H9 (cell line): ENCODE results near the gene PLEKHA5. TPM values are rescaled to one million over a fixed set of nuclear protein-coding genes. Genes with fewer than 3 reads are reported as not detected.

ENCODE experiments used
- DNase-seq: peaks from one replicate; pipeline ENCODE4 v3.0.0-alpha.2; 2017
- H2AFZ ChIP-seq: one replicate; pipeline ENCODE4 v1.6.1; 2013; ENCODE audit warnings: mild to moderate bottlenecking, low read length, control low read depth, moderate library complexity
- H2AK5ac ChIP-seq: 2 replicates; pipeline ENCODE4 v1.6.1; 2013; ENCODE audit warnings: low read length, control low read depth, mixed read lengths; ENCODE audit not compliant: insufficient read length
- H2BK120ac ChIP-seq: one replicate; pipeline ENCODE4 v1.6.1; 2013; ENCODE audit warnings: low read depth, mild to moderate bottlenecking, low read length, control low read depth, inconsistent platforms; ENCODE audit not compliant: poor library complexity, severe bottlenecking
- H2BK12ac ChIP-seq: 2 replicates; pipeline ENCODE4 v1.6.1; 2013; ENCODE audit warnings: low read length, control low read depth, mixed read lengths, low read depth; ENCODE audit not compliant: insufficient read length
- H2BK15ac ChIP-seq: 2 replicates; pipeline ENCODE4 v1.6.1; 2013; ENCODE audit warnings: low read depth, low read length, control low read depth
- H2BK20ac ChIP-seq: one replicate; pipeline ENCODE4 v1.6.1; 2013; ENCODE audit warnings: low read depth, mild to moderate bottlenecking, low read length, control low read depth, inconsistent platforms; ENCODE audit not compliant: poor library complexity, severe bottlenecking
- H2BK5ac ChIP-seq: 2 replicates; pipeline ENCODE4 v1.6.1; 2013; ENCODE audit warnings: low read length, control low read depth, mixed read lengths; ENCODE audit not compliant: insufficient read length
- H3K14ac ChIP-seq: 2 replicates; pipeline ENCODE4 v1.6.1; 2013; ENCODE audit warnings: low read length, control low read depth; ENCODE audit not compliant: insufficient read depth
- H3K18ac ChIP-seq: 2 replicates; pipeline ENCODE4 v1.6.1; 2013; ENCODE audit warnings: low read depth, mild to moderate bottlenecking, mixed read lengths, low read length, control low read depth; ENCODE audit not compliant: insufficient read length
- H3K23ac ChIP-seq: 2 replicates; pipeline ENCODE4 v1.6.1; 2013; ENCODE audit warnings: low read length, control low read depth, mixed read lengths, low read depth; ENCODE audit not compliant: insufficient read length
- H3K23me2 ChIP-seq: 2 replicates; pipeline ENCODE4 v1.6.1; 2013; ENCODE audit warnings: low read depth, mild to moderate bottlenecking, mixed read lengths, low read length, control low read depth; ENCODE audit not compliant: insufficient read length, poor library complexity, severe bottlenecking
- H3K27ac ChIP-seq: 2 replicates; pipeline ENCODE4 v1.5.1; 2013; ENCODE audit warnings: low read length, control low read depth, mixed read lengths, low read depth; ENCODE audit not compliant: insufficient read length
- H3K27me3 ChIP-seq: 2 replicates; pipeline ENCODE4 v1.6.1; 2013; ENCODE audit warnings: low read length, control low read depth, inconsistent platforms; ENCODE audit not compliant: insufficient read depth
- H3K4ac ChIP-seq: 2 replicates; pipeline ENCODE4 v1.6.1; 2013; ENCODE audit warnings: low read depth, mild to moderate bottlenecking, control low read depth, inconsistent platforms, low read length, moderate library complexity
- H3K4me1 ChIP-seq: 2 replicates; pipeline ENCODE4 v1.6.1; 2013; ENCODE audit warnings: low read length, control low read depth, inconsistent platforms; ENCODE audit not compliant: insufficient read depth
- H3K4me2 ChIP-seq: 2 replicates; pipeline ENCODE4 v1.6.1; 2013; ENCODE audit warnings: low read length, control low read depth, mixed read lengths; ENCODE audit not compliant: insufficient read length, insufficient read depth
- H3K56ac ChIP-seq: 2 replicates; pipeline ENCODE4 v1.6.1; 2013; ENCODE audit warnings: low read depth, mild to moderate bottlenecking, mixed read lengths, low read length, control low read depth; ENCODE audit not compliant: insufficient read length
- H3K79me1 ChIP-seq: 2 replicates; pipeline ENCODE4 v1.6.1; 2013; ENCODE audit warnings: low read depth, mild to moderate bottlenecking, moderate library complexity, low read length, control low read depth, inconsistent platforms; ENCODE audit not compliant: insufficient read depth, poor library complexity, severe bottlenecking
- H3K79me2 ChIP-seq: 2 replicates; pipeline ENCODE4 v1.6.1; 2013; ENCODE audit warnings: low read length, control low read depth, inconsistent platforms; ENCODE audit not compliant: insufficient read depth
- H3K9ac ChIP-seq: 2 replicates; pipeline ENCODE4 v1.6.1; 2013; ENCODE audit warnings: low read length, control low read depth, mixed read lengths; ENCODE audit not compliant: insufficient read length; ENCODE audit errors: extremely low read depth
- H3K9me3 ChIP-seq: one replicate; pipeline ENCODE4 v1.6.1; 2013; ENCODE audit warnings: low read depth, low read length, inconsistent platforms; ENCODE audit not compliant: control insufficient read depth
- H3T11ph ChIP-seq: one replicate; pipeline ENCODE4 v1.6.1; 2013; ENCODE audit warnings: mild to moderate bottlenecking, low read length, control low read depth, inconsistent platforms
- H4K20me1 ChIP-seq: one replicate; pipeline ENCODE4 v1.6.1; 2013; ENCODE audit not compliant: control insufficient read depth, insufficient read length, insufficient read depth
- H4K5ac ChIP-seq: 2 replicates; pipeline ENCODE4 v1.6.1; 2013; ENCODE audit warnings: low read depth, mild to moderate bottlenecking, mixed read lengths, low read length, control low read depth; ENCODE audit not compliant: insufficient read length
- H4K8ac ChIP-seq: replicated peaks from 2 replicates; pipeline ENCODE4 v1.6.1; 2013; ENCODE audit warnings: low read length, control low read depth, mixed read lengths, low read depth; ENCODE audit not compliant: insufficient read length
- H4K91ac ChIP-seq: 2 replicates; pipeline ENCODE4 v1.6.1; 2013; ENCODE audit warnings: low read depth, mild to moderate bottlenecking, moderate library complexity, mixed read lengths, low read length, control low read depth; ENCODE audit not compliant: insufficient read length
- H3K27ac Mint-ChIP-seq, 3 experiments: 2 replicates in 2 of 3; 3 replicates in 1 of 3; pipeline ENCODE4 v1.8.0; 2020 to 2021; ENCODE audit warnings: mixed read lengths in 3 of 3, mild to moderate bottlenecking in 1 of 3, moderate library complexity in 1 of 3
- H3K27me3 Mint-ChIP-seq: 2 replicates; pipeline ENCODE4 v1.8.0; 2021; ENCODE audit warnings: low read depth, mild to moderate bottlenecking, moderate library complexity, mixed read lengths
- H3K36me3 Mint-ChIP-seq, 3 experiments: 2 replicates in 2 of 3; 3 replicates in 1 of 3; pipeline ENCODE4 v1.8.0; 2020 to 2021; ENCODE audit warnings: low read depth in 3 of 3, mixed read lengths in 3 of 3; ENCODE audit not compliant: insufficient read depth in 1 of 3
- H3K4me1 Mint-ChIP-seq, 2 experiments: 2 replicates each; pipeline ENCODE4 v1.8.0; 2020; ENCODE audit warnings: mixed read lengths in 2 of 2
- H3K4me3 Mint-ChIP-seq, 2 experiments: 2 replicates in 1 of 2; 3 replicates in 1 of 2; pipeline ENCODE4 v1.8.0; 2020 to 2021; ENCODE audit warnings: mild to moderate bottlenecking in 2 of 2, mixed read lengths in 2 of 2, moderate library complexity in 1 of 2
- H3K9me3 Mint-ChIP-seq, 2 experiments: 2 replicates in 1 of 2; 3 replicates in 1 of 2; pipeline ENCODE4 v1.8.0; 2020; ENCODE audit warnings: mild to moderate bottlenecking in 2 of 2, mixed read lengths in 2 of 2, moderate library complexity in 1 of 2
- CTCF ChIP-seq: fragments of 200-600 bp; sonication (generic); conservative IDR thresholded peaks from 3 replicates; pipeline ENCODE4 v1.8.0; 2021; ENCODE audit warnings: antibody characterized with exemption, mild to moderate bottlenecking
- WGBS: extraction: QIAGEN DNeasy Blood & Tissue Kit; methylation state at CpG from one replicate; pipeline ENCODE4 v1.1.7; 2013; ENCODE audit warnings: missing lambda C conversion rate, low lambda C conversion rate, mixed read lengths; ENCODE audit not compliant: insufficient read length; ENCODE audit errors: extremely low coverage; 5-methylcytosine and 5-hydroxymethylcytosine counted together
- total RNA-seq: library from RNA; stranded (reverse); gene quantifications from 2 replicates; pipeline ENCODE4 v1.2.1, GENCODE V29; 2021

Gene PLEKHA5
- total RNA-seq, 1 experiment from 2014 or later = 86.7 TPM

- H3K9me3 ChIP-seq = no peaks in the 10 kb centered on the region
- no peak overlapping the region for H3K27ac ChIP-seq
- TF ChIP-seq CTCF = no peak
- H3K4me3 Mint-ChIP-seq = no peak overlapping the region
- no peak overlapping the region for H4K5ac ChIP-seq
- 100% methylated on average over 1 of the region's 3 CpGs for WGBS
- no peak overlapping the region for H3K27ac Mint-ChIP-seq
- H3K27me3 ChIP-seq = no peaks in the 10 kb centered on the region
- no peak overlapping the region for H4K91ac ChIP-seq
- H4K20me1 ChIP-seq = no peaks in the 10 kb centered on the region
- no peak overlapping the region for H3T11ph ChIP-seq
- H3K79me2 ChIP-seq = peaks cover 6% of the 10 kb centered on the region; the same call in 1 of the 2 replicates
- no peak overlapping the region for H3K4ac ChIP-seq
- no peaks in the 10 kb centered on the region for H3K27me3 Mint-ChIP-seq
- no peak overlapping the region for H2AFZ ChIP-seq
- H3K18ac ChIP-seq = no peak overlapping the region
- H2BK20ac ChIP-seq = no peak overlapping the region
- no peak overlapping the region for H2BK15ac ChIP-seq
- H3K4me2 ChIP-seq = no peak overlapping the region
- H3K4me1 Mint-ChIP-seq = peaks cover 19 to 21% of the 10 kb centered on the region in 2 experiments
- no peak overlapping the region for H2BK12ac ChIP-seq
- H3K14ac ChIP-seq = no peak overlapping the region
- peaks cover 2 to 3% of the 10 kb centered on the region in 2 experiments; a peak in 2 of 5 replicates for H3K9me3 Mint-ChIP-seq
- H3K79me1 ChIP-seq = peaks cover 6% of the 10 kb centered on the region
- no peaks in the 10 kb centered on the region for H3K23me2 ChIP-seq
- DNase-seq = no peak
- H2BK5ac ChIP-seq = no peak overlapping the region
- H3K56ac ChIP-seq = no peak overlapping the region
- H3K23ac ChIP-seq = no peak overlapping the region
- H4K8ac ChIP-seq = no peak overlapping the region
- H2BK120ac ChIP-seq = no peak overlapping the region
- peaks cover 12% of the 10 kb centered on the region for H3K4me1 ChIP-seq
- H3K36me3 Mint-ChIP-seq = peaks cover 5 to 14% (median 7%) of the 10 kb centered on the region in 3 experiments
- no peak overlapping the region for H3K9ac ChIP-seq
- H2AK5ac ChIP-seq = no peak overlapping the region
Observed at GRCh38 chr12:19215115-19215514, 85.6 kb downstream of the PLEKHA5 start.
